NK-92 (cell line): Measurements from ENCODE around the gene FANCL.
"Not testable (repeated sequence)": the region's sequence is repeated elsewhere in the genome, so short reads cannot be mapped to it uniquely, and the experiment has no call there.

Experiments
- DNase-seq: peaks from one replicate; lab custom pipeline; 2025; ENCODE audit not compliant: unreplicated experiment; lab: John Stamatoyannopoulos, UW

The FANCL gene

GRCh38 chr2:58240670-58241545 is at the start of gene FANCL:
FANCL (minus strand) TSS chr2:58241325; CDS start chr2:58241313, 12 bp downstream.
- DNase-seq = no peak

GRCh38 chr2:58289029-58289428 is 47.9 kb upstream of the FANCL start:
- DNase-seq = no peak

GRCh38 chr2:58283931-58284330 is 42.8 kb upstream of the FANCL start:
- DNase-seq = no peak

GRCh38 chr2:58275144-58275543 is 34.0 kb upstream of the FANCL start:
- DNase-seq = not testable (repeated sequence)

- no peak for DNase-seq
Measured at GRCh38 chr2:58271826-58272225, 30.7 kb upstream of the FANCL start.

GRCh38 chr2:58268685-58269084 is 27.6 kb upstream of the FANCL start:
- DNase-seq = no peak

GRCh38 chr2:58266211-58266610 is 25.1 kb upstream of the FANCL start:
- no peak for DNase-seq

- no peak for DNase-seq
Measured at GRCh38 chr2:58261209-58261608, 20.1 kb upstream of the FANCL start.

GRCh38 chr2:58258456-58258855 is 17.3 kb upstream of the FANCL start:
- not testable (repeated sequence) for DNase-seq

GRCh38 chr2:58251331-58252201 is 10.4 kb upstream of the FANCL start:
- DNase-seq = not testable (repeated sequence)

- no peak for DNase-seq
Measured at GRCh38 chr2:58241546-58241864, 380 bp upstream of the FANCL start.

- DNase-seq = no peak
Measured at GRCh38 chr2:58239243-58239925, 1.7 kb downstream of the FANCL start.

- no peak for DNase-seq
Measured at GRCh38 chr2:58237741-58238140, 3.4 kb downstream of the FANCL start.

GRCh38 chr2:58235984-58236383 is 5.1 kb downstream of the FANCL start:
- no peak for DNase-seq

- no peak for DNase-seq
Measured at GRCh38 chr2:58235170-58235569, 6.0 kb downstream of the FANCL start.

GRCh38 chr2:58228299-58228698 is 12.8 kb downstream of the FANCL start:
- DNase-seq = no peak

GRCh38 chr2:58227171-58227917 is 13.8 kb downstream of the FANCL start:
- DNase-seq = no peak

- DNase-seq = no peak
Measured at GRCh38 chr2:58221909-58222308, 19.2 kb downstream of the FANCL start.

GRCh38 chr2:58215429-58215828 is 25.7 kb downstream of the FANCL start:
- no peak for DNase-seq

GRCh38 chr2:58210951-58211568 is 30.1 kb downstream of the FANCL start:
- DNase-seq = not testable (repeated sequence)
